ENCODE data around the gene GLA. TPM values are rescaled to one million over a fixed set of nuclear protein-coding genes. Genes with fewer than 3 reads are reported as not detected.
A peak's percentile ranks its signal among the peaks of the same experiment; 100 is the strongest.

Gene GLA
- total RNA-seq (23.9 TPM), polyA plus RNA-seq (ENCODE audit: insufficient read depth, low read depth, low replicate concordance) (34.7 TPM)
- long read RNA-seq, donor 1, partial matches to known transcripts: 0 of 3 reads
- long read RNA-seq, donor 1, other reads (novel, unspliced or antisense): 0 of 3 reads
- long read RNA-seq, donor 2, partial matches to known transcripts: 0 of 5 reads
- long read RNA-seq, donor 2, other reads (novel, unspliced or antisense): 0 of 5 reads
- long read RNA-seq, donor 3, transcript GLA-202 (2 exons, 618 nt): minor isoform, 6 of 17 reads
- long read RNA-seq, donor 3, transcript GLA-201 (7 exons, 1,318 nt): major isoform, 9 of 17 reads
- long read RNA-seq, donor 3, partial matches to known transcripts: 0 of 17 reads
- long read RNA-seq, donor 3, other reads (novel, unspliced or antisense): 0 of 17 reads
- long read RNA-seq, donor 4, transcript GLA-201 (7 exons, 1,318 nt): major isoform, 7 of 9 reads
- long read RNA-seq, donor 4, partial matches to known transcripts: 0 of 9 reads
- long read RNA-seq, donor 4, other reads (novel, unspliced or antisense): 0 of 9 reads
- long read RNA-seq, donor 5: 0 reads
- long read RNA-seq, donor 6, transcript GLA-201 (7 exons, 1,318 nt): major isoform, 15 of 21 reads
- long read RNA-seq, donor 6, transcript GLA-202 (2 exons, 618 nt): minor isoform, 5 of 21 reads
- long read RNA-seq, donor 6, partial matches to known transcripts: 0 of 21 reads
- long read RNA-seq, donor 6, other reads (novel, unspliced or antisense): 0 of 21 reads
- long read RNA-seq, donor 7, transcript GLA-201 (7 exons, 1,318 nt): major isoform, 7 of 14 reads
- long read RNA-seq, donor 7, transcript GLA-204 (3 exons, 793 nt): minor isoform, 6 of 14 reads
- long read RNA-seq, donor 7, partial matches to known transcripts: 0 of 14 reads
- long read RNA-seq, donor 7, other reads (novel, unspliced or antisense): 1 of 14 reads
- long read RNA-seq, donor 8, partial matches to known transcripts: 0 of 3 reads
- long read RNA-seq, donor 8, other reads (novel, unspliced or antisense): 0 of 3 reads
- long read RNA-seq, donor 9, transcript GLA-201 (7 exons, 1,318 nt): major isoform, 6 of 7 reads
- long read RNA-seq, donor 9, partial matches to known transcripts: 0 of 7 reads
- long read RNA-seq, donor 9, other reads (novel, unspliced or antisense): 0 of 7 reads
- long read RNA-seq, donor 10, transcript GLA-201 (7 exons, 1,318 nt): major isoform, 6 of 11 reads
- long read RNA-seq, donor 10, partial matches to known transcripts: 0 of 11 reads
- long read RNA-seq, donor 10, other reads (novel, unspliced or antisense): 0 of 11 reads

GRCh38 chrX:101407748-101408531, at the start of gene GLA, which contains the start of gene HNRNPH2:
Gene GLA, minus strand, starts transcription at chrX:101407925. Its CDS starts 22 bp downstream, at chrX:101407903.
Gene HNRNPH2, plus strand, starts transcription at chrX:101408222. Its CDS starts 3,767 bp downstream, at chrX:101411989.
- peak within 1 kb of the TSS; percentile 88 to 97 (median 95) for H3K4me3 ChIP-seq (ENCODE audit: low read length in 3 of 3)
- H3K9ac ChIP-seq (ENCODE audit: low read length in 3 of 3): peak within 1 kb of the TSS; percentile 88 to 93 (median 91)
- intact Hi-C loops (cut with DNase I): no loop called here
- H3K4me1 ChIP-seq (ENCODE audit: control insufficient read depth in 2 of 3, insufficient read depth in 2 of 3, low read depth in 1 of 3, low read length in 3 of 3): no peaks in the 10 kb centered on the region
- H3K9me3 ChIP-seq (ENCODE audit: control insufficient read depth in 2 of 3, insufficient read depth in 1 of 3, low read length in 3 of 3): no peaks in the 10 kb centered on the region
- H3K27ac ChIP-seq (ENCODE audit: low read depth in 2 of 2, low read length in 2 of 2): peak within 1 kb of the TSS; percentile 96 to 98
- peak; percentile 99 for FAIRE-seq
- peak; percentile 93 to 98 (median 94) for DNase-seq
- peaks cover 0 to 12% (median 0%) of the 10 kb centered on the region in 3 donors for H3K36me3 ChIP-seq (ENCODE audit: control insufficient read depth in 2 of 3, insufficient read depth in 3 of 3, low read length in 3 of 3)
- no peak for TF ChIP-seq CTCF (IDR thresholded peaks at IDR 0.05; ENCODE audit: borderline replicate concordance, extremely low read depth, insufficient read depth)
- no peaks in the 10 kb centered on the region for H3K27me3 ChIP-seq (ENCODE audit: control insufficient read depth, insufficient read depth, low read length)

GRCh38 chrX:101452056-101452455, 44.3 kb upstream of the GLA start:
- H3K4me1 ChIP-seq (ENCODE audit: control insufficient read depth in 2 of 3, insufficient read depth in 2 of 3, low read depth in 1 of 3, low read length in 3 of 3): peaks cover 0 to 2% (median 0%) of the 10 kb centered on the region in 3 donors
- FAIRE-seq (no peak), DNase-seq (no peak)
- intact Hi-C loops (cut with DNase I): no loop called here
- H3K27ac ChIP-seq (ENCODE audit: low read depth in 2 of 2, low read length in 2 of 2): no peak overlapping the region
- no peaks in the 10 kb centered on the region for H3K36me3 ChIP-seq (ENCODE audit: control insufficient read depth in 2 of 3, insufficient read depth in 3 of 3, low read length in 3 of 3)
- H3K9me3 ChIP-seq (ENCODE audit: control insufficient read depth in 2 of 3, insufficient read depth in 1 of 3, low read length in 3 of 3): no peaks in the 10 kb centered on the region
- no peak overlapping the region for H3K9ac ChIP-seq (ENCODE audit: low read length in 3 of 3)
- no peak overlapping the region for H3K4me3 ChIP-seq (ENCODE audit: low read length in 3 of 3)
- TF ChIP-seq CTCF (IDR thresholded peaks at IDR 0.05; ENCODE audit: borderline replicate concordance, extremely low read depth, insufficient read depth): no peak
- no peaks in the 10 kb centered on the region for H3K27me3 ChIP-seq (ENCODE audit: control insufficient read depth, insufficient read depth, low read length)

GRCh38 chrX:101450961-101451360, 43.2 kb upstream of the GLA start:
- FAIRE-seq (no peak), DNase-seq (peak in 1 of 5 donors; percentile 70)

More at GRCh38 chrX:101450961-101451360, 43.2 kb upstream of the GLA start:
- no peak for TF ChIP-seq CTCF (IDR thresholded peaks at IDR 0.05; ENCODE audit: borderline replicate concordance, extremely low read depth, insufficient read depth)
- H3K9me3 ChIP-seq (ENCODE audit: control insufficient read depth in 2 of 3, insufficient read depth in 1 of 3, low read length in 3 of 3): no peaks in the 10 kb centered on the region
- H3K9ac ChIP-seq (ENCODE audit: low read length in 3 of 3): no peak overlapping the region
- intact Hi-C loops (cut with DNase I): no loop called here
- H3K36me3 ChIP-seq (ENCODE audit: control insufficient read depth in 2 of 3, insufficient read depth in 3 of 3, low read length in 3 of 3): no peaks in the 10 kb centered on the region
- peaks cover 0 to 2% (median 0%) of the 10 kb centered on the region in 3 donors for H3K4me1 ChIP-seq (ENCODE audit: control insufficient read depth in 2 of 3, insufficient read depth in 2 of 3, low read depth in 1 of 3, low read length in 3 of 3)
- H3K27me3 ChIP-seq (ENCODE audit: control insufficient read depth, insufficient read depth, low read length): no peaks in the 10 kb centered on the region
- no peak overlapping the region for H3K27ac ChIP-seq (ENCODE audit: low read depth in 2 of 2, low read length in 2 of 2)
- no peak overlapping the region for H3K4me3 ChIP-seq (ENCODE audit: low read length in 3 of 3)

Measured in kidney (tissue), 22 donors.